Ovary (tissue), 3 donors: Measurements from ENCODE around the gene MAP4K4.

Experiments used
- CTCF ChIP-seq, 3 donors: fragments of 450-650 bp in 2 of 3; fragments of 200-600 bp in 1 of 3; IDR thresholded peaks; one replicate each; pipeline versions ENCODE4 v1.5.1 to v1.8.0; 2016 to 2022; ENCODE audit warnings: antibody characterized with exemption in 3 of 3, mild to moderate bottlenecking in 1 of 3
- EP300 ChIP-seq: sonication (generic); formaldehyde crosslinking; IDR thresholded peaks from one replicate; pipeline ENCODE4 v1.6.1; 2017; ENCODE audit warnings: antibody characterized with exemption
- donor health status: DM: no; HTN: no; CAD: no.

DNA sequence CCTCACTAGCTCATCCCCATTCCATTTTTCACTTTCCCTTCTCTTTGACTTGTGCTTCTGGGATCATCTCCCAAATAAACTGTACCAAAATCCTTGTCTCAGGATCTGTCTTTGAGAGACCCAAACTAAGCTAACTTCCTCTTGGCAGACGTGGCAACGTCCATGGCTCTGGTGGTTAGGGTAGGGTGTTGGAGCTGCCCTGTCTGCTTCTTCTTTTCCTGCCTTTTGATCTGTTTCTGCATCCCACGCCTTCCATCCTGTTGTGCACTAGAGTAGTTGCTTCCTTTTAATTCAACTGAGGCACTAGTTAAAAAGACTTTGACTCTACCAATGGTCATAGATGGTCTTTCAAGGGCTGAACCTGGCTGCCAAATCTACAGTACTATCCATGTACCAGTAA, 5.5 kb upstream of the MAP4K4 start:
- TF ChIP-seq EP300 (no peak), CTCF (IDR thresholded peaks at IDR 0.05) (no peak)
